A549 (cell line): ENCODE measurements around the gene PNMA1. TPM values are rescaled to one million over a fixed set of nuclear protein-coding genes. Genes with fewer than 3 reads are reported as not detected.

Experiments
- ATAC-seq, 2 experiments: fragments of 200-7000 bp in 1 of 2; fragments of >200 bp in 1 of 2; cut with Nextera tagmentation in 1 of 2; cut with Tn5 transposase in 1 of 2; 3 replicates each; pipeline versions ENCODE4 v1.8.0 to v1.9.1; 2018 to 2020; ENCODE audit warnings: mild to moderate bottlenecking in 1 of 2, moderate library complexity in 1 of 2
- CTCF ChIA-PET: fragments of 300-600 bp; sonication (Branson Sonifier 250); formaldehyde crosslinking; extraction: SDS; loops from one replicate; lab custom pipeline; 2021; ENCODE audit warnings: antibody characterized with exemption, inconsistent platforms; lab: Yijun Ruan, JAX
- POLR2A ChIA-PET: fragments of 350-600 bp; formaldehyde crosslinking; extraction: SDS; loops from one replicate; lab custom pipeline; 2021; ENCODE audit warnings: antibody characterized with exemption, inconsistent platforms; lab: Yijun Ruan, JAX
- DNase-seq, 2 experiments: peaks; one replicate each; pipeline versions ENCODE4 v3.0.0 to v3.0.0-alpha.2; 2011 to 2016; ENCODE audit warnings: low read depth in 1 of 2, low spot score in 1 of 2
- FAIRE-seq: peaks from 2 replicates; lab custom pipeline; 2011; peaks lifted over from hg19 to GRCh38; lab: Jason Lieb, UNC
- H3K27ac ChIP-seq, 2 experiments: fragments of >200 bp; sonication (Bioruptor Twin); formaldehyde crosslinking; 3 replicates each; pipeline ENCODE4 v1.5.1; 2016 to 2017
- H3K4me1 ChIP-seq: fragments of >200 bp; sonication (Bioruptor Twin); formaldehyde crosslinking; 3 replicates; pipeline ENCODE4 v1.6.1; 2016
- H3K4me2 ChIP-seq: fragments of >200 bp; sonication (Bioruptor Twin); formaldehyde crosslinking; 3 replicates; pipeline ENCODE4 v1.6.1; 2016
- H3K4me3 ChIP-seq: fragments of >200 bp; sonication (Bioruptor Twin); formaldehyde crosslinking; 3 replicates; pipeline ENCODE4 v1.5.1; 2016
- H3K9me3 ChIP-seq: fragments of >200 bp; sonication (Bioruptor Twin); formaldehyde crosslinking; 3 replicates; pipeline ENCODE4 v1.6.1; 2016
- ATOH8 ChIP-seq: fragments of 250-450 bp; sonication (Bioruptor Pico); IDR thresholded peaks from 2 replicates; pipeline ENCODE4 v1.5.0; 2020; ENCODE audit warnings: low read depth, mild to moderate bottlenecking, moderate library complexity
- BHLHE40 ChIP-seq: IDR thresholded peaks from 2 replicates; pipeline ENCODE4 v1.6.1; 2012; ENCODE audit warnings: low read depth, low read length, inconsistent platforms
- CHD2 ChIP-seq: fragments of 150-350 bp; IDR thresholded peaks from 2 replicates; pipeline ENCODE4 v1.6.1; 2014; ENCODE audit warnings: low read length; ENCODE audit not compliant: partially characterized antibody
- FOSB ChIP-seq: fragments of 250-450 bp; sonication (Bioruptor Pico); IDR thresholded peaks from 2 replicates; pipeline ENCODE4 v1.5.0; 2020; ENCODE audit warnings: mild to moderate bottlenecking, moderate library complexity
- HES2 ChIP-seq: fragments of >200 bp; sonication (Bioruptor Twin); formaldehyde crosslinking; IDR thresholded peaks from 2 replicates; pipeline ENCODE4 v1.6.1; 2016
- MAFK ChIP-seq: fragments of 450-650 bp; IDR thresholded peaks from 2 replicates; pipeline ENCODE4 v1.6.1; 2014; ENCODE audit not compliant: partially characterized antibody
- MAZ ChIP-seq: fragments of 150-350 bp; IDR thresholded peaks from 2 replicates; pipeline ENCODE4 v1.6.1; 2014; ENCODE audit warnings: antibody characterized with exemption, low read depth, low read length, borderline replicate concordance
- MYC ChIP-seq: IDR thresholded peaks from 2 replicates; pipeline ENCODE4 v1.6.1; 2012; ENCODE audit warnings: mild to moderate bottlenecking, inconsistent platforms, low read length, improper control_type of control experiment, borderline replicate concordance
- NFE2L2 ChIP-seq: fragments of 150-350 bp; conservative IDR thresholded peaks from 2 replicates; pipeline ENCODE4 v1.6.1; 2014; ENCODE audit warnings: low read length
- PBX3 ChIP-seq: IDR thresholded peaks from 2 replicates; pipeline ENCODE4 v1.6.1; 2012
- REST ChIP-seq: fragments of 200-600 bp; sonication (generic); IDR thresholded peaks from 2 replicates; pipeline ENCODE4 v1.6.1; 2016; ENCODE audit warnings: antibody characterized with exemption, mild to moderate bottlenecking, moderate library complexity
- RFX5 ChIP-seq: fragments of 450-650 bp; IDR thresholded peaks from 2 replicates; pipeline ENCODE4 v1.7.1; 2014; ENCODE audit warnings: antibody characterized with exemption, mild to moderate bottlenecking, moderate library complexity
- SMC3 ChIP-seq: fragments of >200 bp; sonication (Bioruptor Twin); formaldehyde crosslinking; IDR thresholded peaks from 3 replicates; pipeline ENCODE4 v1.6.1; 2018; ENCODE audit warnings: inconsistent platforms
- ZFP36 ChIP-seq: fragments of 450-650 bp; IDR thresholded peaks from 2 replicates; pipeline ENCODE4 v1.6.1; 2014; ENCODE audit warnings: borderline replicate concordance; ENCODE audit not compliant: partially characterized antibody
- ZNF302 ChIP-seq: fragments of 250-450 bp; sonication (Bioruptor Pico); IDR thresholded peaks from 2 replicates; pipeline ENCODE4 v1.9.0; 2021; ENCODE audit warnings: inconsistent platforms, mild to moderate bottlenecking, moderate library complexity
- ZSCAN20 ChIP-seq: fragments of 250-450 bp; sonication (Bioruptor Pico); IDR thresholded peaks from 2 replicates; pipeline ENCODE4 v1.8.0; 2022; ENCODE audit warnings: mild to moderate bottlenecking, moderate library complexity
- WGBS: methylation state at CpG from one replicate; pipeline ENCODE4 v1.1.6; 2017; ENCODE audit errors: missing lambda C conversion rate; 5-methylcytosine and 5-hydroxymethylcytosine counted together
- polyA plus RNA-seq, 4 experiments: library from polyadenylated mRNA; depleted of rRNA in 3 of 4; stranded (reverse); fragments of >200 nt; fragmentation: RNase III in 1 of 4; extraction: RNeasy Plus Mini Kit Qiagen cat#74134 plus additional on column Dnase treatment in 1 of 4; gene quantifications; 2 replicates in 3 of 4; 3 replicates in 1 of 4; pipeline ENCODE4 v1.2.3, GENCODE V29; 2011 to 2017

Gene PNMA1
- polyA plus RNA-seq, 2 of the 4 experiments (the other 2 are of a cell fraction): 21.2 to 47.3 TPM

- H3K27ac ChIP-seq: 0 out of 6 replicates have a peak overlapping the region, but pooled peaks of 1 of the 2 experiments have one; percentile 0
- POLR2A ChIA-PET: no interaction called here
- no peaks in the 10 kb centered on the region for H3K9me3 ChIP-seq
- no peak for ATAC-seq
- TF ChIP-seq REST (no peak), MYC (no peak), SMC3 (no peak), CHD2 (no peak), FOSB (CRISPR knock-in tag) (no peak), ZFP36 (no peak), MAFK (no peak)
- TF ChIP-seq, all 56 proteins: peak for 0
- Histone ChIP-seq H3K4me2 (no peak overlapping the region), H3K4me3 (no peak overlapping the region), H3K4me1 (peaks cover 80% of the 10 kb centered on the region)
- FAIRE-seq (no peak), DNase-seq (no peak)
- CTCF ChIA-PET: interaction anchor here (1.5 to 12.5 kb wide), 4 partner anchors 8 to 34 kb away, joined by 4 to 210 read pairs (median 64); no protein-coding TSS in a partner anchor
- WGBS: 60% methylated on average over 3 of the region's 3 CpGs
Observed at GRCh38 chr14:73750531-73750901, 36.3 kb upstream of the PNMA1 start.

- H3K4me2 ChIP-seq: no peak overlapping the region
- H3K4me3 ChIP-seq: no peak overlapping the region
- H3K4me1 ChIP-seq: peaks cover 80% of the 10 kb centered on the region
- no peak for ATAC-seq
- DNase-seq: no peak
- H3K9me3 ChIP-seq: no peaks in the 10 kb centered on the region
- 0 out of 6 replicates have a peak overlapping the region, but pooled peaks of 1 of the 2 experiments have one; percentile 0 for H3K27ac ChIP-seq
- FAIRE-seq: no peak
- 82% methylated on average over 11 of the region's 11 CpGs for WGBS
- ChIA-PET CTCF (interaction anchor here (0.6 to 12.5 kb wide), 6 partner anchors 8 to 267 kb away, joined by 3 to 210 read pairs (median 7); a partner anchor contains a TSS), POLR2A (interaction anchor here (0.5 kb wide), 1 partner anchor 22 kb away, joined by 5 read pairs; no protein-coding TSS in a partner anchor)
- TF ChIP-seq MAZ (no peak), RFX5 (no peak), PBX3 (no peak), BHLHE40 (no peak), NFE2L2 (no peak), ATOH8 (CRISPR knock-in tag) (no peak), HES2 (no peak), ZSCAN20 (no peak), ZNF302 (no peak)
Observed at GRCh38 chr14:73749706-73750530, 35.7 kb upstream of the PNMA1 start.
